Measurements from ENCODE around the gene AKR1C4.

- TF ChIP-seq POLR2A (IDR thresholded peaks at IDR 0.05) (no peak), CTCF (IDR thresholded peaks at IDR 0.05 in 8 of 11, conservative IDR thresholded peaks at IDR 0.05 in 3 of 11) (no peak)
These were observed 40.7 kb upstream of the AKR1C4 start for GRCh38 chr10:5155951-5156350.
